ENCODE data around the gene SLC25A21.
"Not testable (repeated sequence)": the region's sequence is repeated elsewhere in the genome, so short reads cannot be mapped to it uniquely, and the experiment has no call there.

SLC25A21 gene

DNA sequence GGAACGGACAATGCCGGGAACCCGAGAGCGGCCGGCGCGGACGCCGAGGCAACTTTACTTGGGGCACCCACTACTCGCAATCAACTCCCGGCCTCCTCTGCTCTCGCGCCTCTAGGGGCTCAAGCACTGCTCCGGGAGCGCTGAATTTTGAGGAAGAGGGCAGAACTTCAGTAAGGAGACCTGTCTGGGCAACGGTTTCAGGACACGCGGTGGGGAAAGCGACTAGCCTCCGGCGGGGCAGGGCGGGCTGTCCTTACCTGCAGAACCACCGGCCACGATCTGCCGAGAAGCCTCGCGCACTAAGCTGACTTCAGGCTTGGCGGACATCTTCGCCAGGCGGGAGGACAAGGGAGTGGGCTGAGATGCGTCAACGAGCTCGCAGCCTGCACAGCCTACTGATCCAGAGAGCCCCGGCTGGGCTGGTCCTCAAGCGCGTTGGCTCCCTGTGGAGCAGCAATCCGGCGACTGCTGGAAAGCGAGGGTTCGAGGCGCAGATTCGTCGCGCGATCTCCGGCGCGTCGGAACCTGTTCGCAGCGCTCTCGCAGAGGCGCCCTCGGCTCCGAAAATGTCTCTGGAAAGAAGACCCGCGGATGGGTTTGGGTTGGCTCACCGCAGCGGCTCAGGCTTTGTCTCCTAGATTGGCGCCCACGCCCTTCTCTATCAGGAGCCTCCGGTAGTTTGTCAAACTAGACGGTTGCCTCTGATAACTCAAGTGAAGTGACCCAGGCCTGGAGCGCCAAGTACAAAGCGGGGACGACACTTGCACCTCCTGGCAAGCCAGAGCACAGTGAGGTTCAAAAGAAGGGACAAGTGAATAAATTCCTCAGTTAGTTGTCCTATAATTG lies at the start of gene SLC25A21:
Gene SLC25A21 (minus strand): TSS at position 583 of the 846 bp plus-strand sequence.
- DNase-seq: no peak

- DNase-seq: no peak
Measured at GRCh38 chr14:37221073-37221472, 48.7 kb upstream of the SLC25A21 start.

- DNase-seq: no peak
Measured at GRCh38 chr14:37215345-37215744, 42.9 kb upstream of the SLC25A21 start.

DNA sequence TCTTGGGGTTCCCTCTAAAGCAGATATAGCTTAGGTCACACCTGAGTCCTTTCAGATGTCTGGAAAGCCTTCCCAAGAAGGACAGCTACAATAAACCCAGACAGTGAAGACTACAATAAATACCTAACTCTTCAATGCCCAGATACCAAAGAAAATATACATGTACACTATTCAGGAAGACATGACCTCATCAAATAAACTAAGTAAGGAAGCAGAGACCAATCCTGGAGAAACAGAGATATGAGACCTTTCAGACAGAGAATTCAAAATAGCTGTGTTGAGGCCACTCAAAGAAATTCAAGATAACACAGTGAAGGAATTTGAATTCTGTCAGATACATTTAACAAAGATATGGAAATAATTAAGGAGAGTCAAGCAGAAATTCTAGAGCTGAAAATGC lies 40.6 kb upstream of the SLC25A21 start:
- DNase-seq: no peak

DNA sequence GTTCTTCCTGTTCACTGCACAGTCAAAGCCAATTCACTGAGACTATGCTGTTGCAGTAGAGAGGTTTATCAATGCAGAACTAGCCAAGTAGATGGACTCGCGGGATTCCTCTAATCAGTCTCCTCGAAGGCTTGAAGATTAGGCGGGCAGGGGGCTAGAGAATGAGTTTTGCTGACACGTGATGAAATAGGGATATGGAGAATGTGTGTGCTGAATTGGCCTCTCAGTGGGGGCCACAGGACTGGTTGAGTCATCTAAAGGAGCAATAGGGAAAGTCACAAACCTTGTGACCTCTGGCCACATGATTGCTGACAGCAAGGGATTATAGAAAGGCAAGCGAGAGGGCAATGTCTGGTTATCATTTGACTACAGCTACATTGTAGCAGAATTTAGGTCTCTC lies 38.0 kb upstream of the SLC25A21 start:
- no peak for DNase-seq

- not testable (repeated sequence) for DNase-seq
Measured at GRCh38 chr14:37209617-37210016, 37.2 kb upstream of the SLC25A21 start.

DNA sequence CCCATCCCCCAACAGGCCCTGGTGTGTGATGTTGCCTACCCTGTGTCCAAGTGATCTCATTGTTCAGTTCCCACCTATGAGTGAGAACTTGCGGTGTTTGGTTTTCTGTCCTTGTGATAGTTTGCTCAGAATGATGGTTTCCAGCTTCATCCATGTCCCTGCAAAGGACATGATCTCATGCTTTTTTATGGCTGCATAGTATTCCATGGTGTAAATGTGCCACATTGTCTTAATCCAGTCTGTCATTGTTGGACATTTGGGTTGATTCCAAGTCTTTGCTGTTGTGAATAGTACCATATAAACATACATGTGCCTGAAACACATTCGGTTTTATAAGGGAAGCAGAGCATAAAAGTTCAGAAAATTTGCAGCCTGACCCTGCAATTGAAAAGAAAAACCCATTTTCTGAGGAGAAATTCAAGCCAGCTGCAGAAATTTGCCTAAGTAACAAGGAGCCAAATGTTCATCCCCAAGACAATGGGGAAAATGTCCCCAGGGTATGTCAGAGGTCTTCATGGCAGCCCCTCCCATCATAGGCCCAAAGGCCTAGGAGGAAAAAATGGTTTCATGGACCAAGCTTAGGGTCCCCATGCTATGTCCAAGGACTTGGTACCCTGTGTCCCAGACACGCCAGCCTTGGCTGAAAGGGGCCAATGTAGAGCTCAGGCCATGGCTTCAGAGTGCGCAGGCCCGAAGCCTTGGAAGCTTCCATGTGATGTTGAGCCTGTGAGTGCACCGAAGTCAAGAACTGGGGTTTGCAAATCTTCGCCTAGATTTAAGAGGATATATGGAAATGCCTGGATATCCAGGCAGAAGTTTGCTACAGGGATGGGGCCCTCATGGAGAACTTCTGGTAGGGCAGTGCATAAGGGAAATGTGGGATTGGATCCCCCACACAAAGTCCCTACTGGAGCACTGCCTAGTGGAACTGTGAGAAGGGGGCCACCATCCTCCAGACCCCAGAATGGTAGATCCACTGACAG lies 33.5 kb upstream of the SLC25A21 start:
- not testable (repeated sequence) for DNase-seq

- no peak for DNase-seq
Measured at GRCh38 chr14:37203423-37203822, 31.0 kb upstream of the SLC25A21 start.

- DNase-seq: no peak
Measured at GRCh38 chr14:37202812-37203211, 30.4 kb upstream of the SLC25A21 start.

DNA sequence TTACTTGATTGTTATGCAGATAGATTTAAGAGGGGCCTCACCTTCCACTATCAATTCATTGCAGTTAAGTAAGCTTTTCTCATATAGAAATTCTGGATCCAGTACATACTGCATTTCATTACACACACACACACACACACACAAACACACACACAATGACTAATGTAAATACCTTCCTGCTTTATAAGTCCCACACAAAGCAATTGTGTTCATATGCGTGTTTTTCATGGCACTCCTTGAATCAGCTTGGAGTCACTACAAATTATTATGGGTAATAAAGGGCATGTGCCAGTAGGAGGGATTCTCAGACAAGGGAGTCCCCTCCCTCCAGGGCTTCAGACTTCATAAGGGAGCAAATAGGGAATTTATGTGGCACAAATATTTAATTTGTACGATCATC lies 29.9 kb upstream of the SLC25A21 start:
- DNase-seq: no peak

- no peak for DNase-seq
Measured at GRCh38 chr14:37201724-37202123, 29.3 kb upstream of the SLC25A21 start.

DNA sequence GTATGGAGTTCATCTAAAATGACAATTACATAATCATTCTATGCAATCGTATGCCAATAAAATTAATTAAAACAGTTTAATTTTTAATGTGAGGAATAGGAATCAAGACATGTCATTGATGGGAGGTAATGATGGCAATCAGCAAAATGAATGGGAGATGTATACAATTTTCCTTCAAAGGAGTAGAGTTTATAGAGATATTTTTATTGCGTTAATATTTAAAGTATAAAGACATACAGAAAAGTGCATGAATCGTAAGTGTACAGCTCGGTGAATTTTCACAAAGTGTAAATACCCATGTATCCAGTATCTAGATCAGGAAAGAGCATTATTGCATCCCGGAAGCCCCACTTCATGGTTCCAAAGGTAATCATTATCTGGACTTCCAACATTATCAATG lies 26.5 kb upstream of the SLC25A21 start:
- no peak for DNase-seq

- DNase-seq: no peak
Measured at GRCh38 chr14:37198273-37198598, 25.8 kb upstream of the SLC25A21 start.

GRCh38 chr14:37197421-37198272 lies 25.2 kb upstream of the SLC25A21 start, which contains the start of gene MIPOL1:
Gene MIPOL1 (plus strand): TSS chr14:37197937. CDS start chr14:37247889, 49,952 bp downstream.
- peak in 1 of 2 donors; percentile 22 for DNase-seq

DNA sequence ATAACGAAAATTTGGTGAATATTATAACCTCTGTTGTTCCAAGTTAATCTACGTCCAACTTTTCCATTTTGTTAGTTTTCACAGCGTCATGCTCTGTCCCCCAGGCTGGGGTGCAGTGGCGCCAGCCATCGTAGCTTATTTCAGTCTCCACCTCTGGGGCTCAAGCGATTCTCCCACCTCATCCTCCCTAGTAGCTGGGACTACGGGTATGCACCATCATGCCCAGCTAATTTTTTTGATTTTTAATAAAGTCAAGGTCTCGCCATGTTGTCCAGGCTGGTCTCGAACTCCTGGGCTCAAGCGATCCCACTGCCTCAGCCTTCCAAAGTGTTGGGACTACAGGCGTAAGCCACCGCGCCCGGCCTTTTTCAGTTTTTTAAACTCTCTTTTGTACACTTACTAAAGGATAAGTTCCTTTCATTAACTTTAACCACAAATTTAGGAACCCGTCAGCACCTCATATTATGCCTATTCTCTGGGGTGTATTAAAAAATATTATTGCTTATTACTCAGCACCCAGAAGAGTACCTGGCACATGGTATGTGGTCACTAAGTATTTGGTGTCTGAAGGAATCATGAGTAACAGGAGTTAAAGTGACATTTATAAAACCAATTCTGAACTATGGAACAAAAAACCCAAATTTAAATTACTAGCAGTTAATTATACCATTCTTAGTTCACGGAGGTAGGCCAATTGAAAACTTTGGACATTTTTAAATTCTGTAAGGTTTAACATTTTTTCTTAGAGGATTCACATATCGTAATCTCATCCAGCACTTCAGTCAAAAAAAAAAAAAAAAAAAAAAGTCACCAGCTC lies 24.4 kb upstream of the SLC25A21 start:
- DNase-seq: no peak

DNA sequence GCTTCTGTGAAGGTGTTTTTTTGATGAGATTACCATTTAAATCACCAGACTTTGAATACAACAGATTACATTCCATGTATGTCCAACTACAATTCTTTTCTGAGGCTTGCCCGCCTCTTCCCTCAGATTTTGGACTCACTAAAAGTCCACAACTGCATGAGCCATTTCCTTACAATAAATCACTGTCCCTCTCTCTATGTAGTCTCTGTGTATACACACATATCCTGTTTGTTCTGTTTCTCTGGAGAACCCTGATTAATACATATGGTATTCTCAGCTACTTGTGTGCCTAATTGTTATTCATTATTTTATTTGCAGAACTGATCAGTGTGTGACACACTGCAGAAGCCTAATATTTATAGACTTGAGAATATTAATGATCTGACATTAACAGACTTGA lies 22.9 kb upstream of the SLC25A21 start:
- DNase-seq: no peak

- DNase-seq: no peak
Measured at GRCh38 chr14:37194698-37195097, 22.3 kb upstream of the SLC25A21 start.

DNA sequence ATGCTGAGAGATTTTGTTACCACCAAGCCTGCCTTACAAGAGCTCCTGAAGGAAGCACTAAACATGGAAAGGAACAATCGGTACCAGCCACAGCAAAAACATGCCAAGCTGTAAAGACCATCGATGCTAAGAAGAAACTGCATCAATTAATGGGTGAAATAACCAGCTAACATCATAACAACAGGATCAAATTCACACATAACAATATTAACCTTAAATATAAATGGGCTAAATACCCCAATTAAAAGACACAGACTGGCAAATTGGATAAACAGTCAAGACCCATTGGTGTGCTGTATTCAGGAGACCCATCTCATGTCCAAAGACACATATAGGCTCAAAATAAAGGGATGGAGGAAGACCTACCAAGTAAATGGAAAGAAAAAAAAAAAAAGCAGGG lies 17.3 kb upstream of the SLC25A21 start:
- not testable (repeated sequence) for DNase-seq

DNA sequence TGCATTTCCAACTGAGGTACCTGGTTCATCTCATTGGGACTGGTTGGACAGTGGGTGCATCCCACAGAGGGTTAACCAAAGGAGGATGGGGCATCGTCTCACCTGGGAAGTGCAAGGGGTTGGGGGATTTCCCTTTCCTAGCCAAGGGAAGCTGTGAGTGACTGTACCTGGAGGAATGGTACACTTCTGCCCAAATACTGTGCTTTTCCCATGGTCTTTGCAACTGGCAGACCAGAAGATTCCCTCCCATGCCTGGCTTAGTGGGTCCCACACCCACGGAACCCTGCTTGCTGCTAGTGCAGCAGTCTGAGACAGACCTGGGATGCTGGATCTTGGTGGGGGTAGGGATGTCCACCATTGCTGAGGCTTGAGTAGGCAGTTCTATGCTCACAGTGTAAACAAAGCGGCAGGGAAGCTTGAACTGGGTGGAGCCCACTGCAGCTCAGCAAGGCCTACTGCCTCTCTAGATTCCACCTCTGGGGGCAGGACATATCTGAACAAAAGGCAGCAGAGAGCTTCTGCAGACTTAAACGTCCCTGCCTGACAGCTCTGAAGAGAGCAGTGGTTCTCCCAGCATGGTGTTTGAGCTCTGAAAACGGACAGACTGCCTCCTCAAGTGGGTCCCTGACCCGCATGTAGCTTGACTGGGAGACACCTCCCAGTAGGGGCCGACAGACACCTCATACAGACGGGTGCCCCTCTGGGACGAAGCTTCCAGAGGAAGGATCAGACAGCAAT lies 15.6 kb upstream of the SLC25A21 start:
- not testable (repeated sequence) for DNase-seq

- DNase-seq: no peak
Measured at GRCh38 chr14:37187294-37187693, 14.9 kb upstream of the SLC25A21 start.

DNA sequence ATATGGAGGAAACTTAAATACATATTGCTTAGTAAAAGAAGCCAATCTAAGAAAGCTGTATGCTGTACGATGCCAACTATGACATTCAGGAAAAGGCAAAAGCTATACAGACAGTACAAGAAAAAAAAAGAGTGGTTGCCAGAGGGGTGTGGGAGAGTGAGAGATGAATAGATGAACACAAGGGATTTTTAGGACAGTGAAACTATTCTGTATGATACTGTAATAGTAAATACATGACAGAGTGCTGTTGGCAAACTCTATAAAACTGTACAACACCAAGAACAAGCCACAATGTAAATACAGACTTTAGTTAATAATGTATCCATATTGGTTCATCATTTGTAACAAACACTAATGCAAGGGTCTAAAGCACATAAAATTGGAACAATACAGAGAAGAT lies 14.5 kb upstream of the SLC25A21 start:
- no peak for DNase-seq

All from CD4-positive, alpha-beta T cell treated with Interleukin-4 for 1 hour (primary cell).